OCI-LY7 (cell line): ENCODE results near the gene GALNT15.

Source experiments
- EZH2phosphoT487 ChIP-seq: fragments of 200-600 bp; sonication (generic); IDR thresholded peaks from 2 replicates; pipeline ENCODE4 v1.6.1; 2018; ENCODE audit warnings: low read depth, borderline replicate concordance, mild to moderate bottlenecking, mixed run types, antibody characterized with exemption, low read length, moderate library complexity, mixed read lengths
- TF ChIP-seq, protein P1 (sequence below): fragments of 200-600 bp; sonication (generic); conservative IDR thresholded peaks from 2 replicates; pipeline ENCODE4 v1.5.1; 2014; ENCODE audit warnings: mild to moderate bottlenecking, antibody characterized with exemption, low read length, moderate library complexity, mixed read lengths

DNA sequence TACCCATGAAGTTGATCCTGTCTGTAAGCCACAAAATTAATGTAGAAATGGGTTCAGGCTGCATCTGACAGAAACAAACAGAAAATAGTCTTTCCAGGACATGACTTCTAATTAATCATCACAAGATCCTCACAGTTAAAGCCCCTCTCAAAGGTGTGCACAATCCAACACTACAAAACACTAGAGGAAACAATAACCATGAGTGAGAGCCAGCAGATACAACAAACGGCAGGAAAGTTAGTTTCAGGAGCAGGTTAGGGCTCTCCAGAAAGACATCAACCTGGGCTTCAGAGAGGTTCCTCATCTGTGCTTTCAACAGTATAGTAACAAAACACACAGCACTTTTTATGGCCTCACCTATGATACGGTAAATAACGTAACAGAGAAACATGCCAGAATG lies 47.5 kb downstream of the GALNT15 start:
- TF ChIP-seq, protein P1, sequence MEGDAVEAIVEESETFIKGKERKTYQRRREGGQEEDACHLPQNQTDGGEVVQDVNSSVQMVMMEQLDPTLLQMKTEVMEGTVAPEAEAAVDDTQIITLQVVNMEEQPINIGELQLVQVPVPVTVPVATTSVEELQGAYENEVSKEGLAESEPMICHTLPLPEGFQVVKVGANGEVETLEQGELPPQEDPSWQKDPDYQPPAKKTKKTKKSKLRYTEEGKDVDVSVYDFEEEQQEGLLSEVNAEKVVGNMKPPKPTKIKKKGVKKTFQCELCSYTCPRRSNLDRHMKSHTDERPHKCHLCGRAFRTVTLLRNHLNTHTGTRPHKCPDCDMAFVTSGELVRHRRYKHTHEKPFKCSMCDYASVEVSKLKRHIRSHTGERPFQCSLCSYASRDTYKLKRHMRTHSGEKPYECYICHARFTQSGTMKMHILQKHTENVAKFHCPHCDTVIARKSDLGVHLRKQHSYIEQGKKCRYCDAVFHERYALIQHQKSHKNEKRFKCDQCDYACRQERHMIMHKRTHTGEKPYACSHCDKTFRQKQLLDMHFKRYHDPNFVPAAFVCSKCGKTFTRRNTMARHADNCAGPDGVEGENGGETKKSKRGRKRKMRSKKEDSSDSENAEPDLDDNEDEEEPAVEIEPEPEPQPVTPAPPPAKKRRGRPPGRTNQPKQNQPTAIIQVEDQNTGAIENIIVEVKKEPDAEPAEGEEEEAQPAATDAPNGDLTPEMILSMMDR: no peak
- TF ChIP-seq EZH2phosphoT487: no peak
